Stimulated activated CD8-positive, alpha-beta memory T cell treated with anti-CD3 and anti-CD28 coated beads, Interleukin-4, amount 100 ng/mL, for 48 hours (primary cell): ENCODE measurements around the gene SELENON.

Experiments used
- DNase-seq: peaks from one replicate; pipeline ENCODE4 v3.0.0-alpha.2; 2020

SELENON gene, protein sequence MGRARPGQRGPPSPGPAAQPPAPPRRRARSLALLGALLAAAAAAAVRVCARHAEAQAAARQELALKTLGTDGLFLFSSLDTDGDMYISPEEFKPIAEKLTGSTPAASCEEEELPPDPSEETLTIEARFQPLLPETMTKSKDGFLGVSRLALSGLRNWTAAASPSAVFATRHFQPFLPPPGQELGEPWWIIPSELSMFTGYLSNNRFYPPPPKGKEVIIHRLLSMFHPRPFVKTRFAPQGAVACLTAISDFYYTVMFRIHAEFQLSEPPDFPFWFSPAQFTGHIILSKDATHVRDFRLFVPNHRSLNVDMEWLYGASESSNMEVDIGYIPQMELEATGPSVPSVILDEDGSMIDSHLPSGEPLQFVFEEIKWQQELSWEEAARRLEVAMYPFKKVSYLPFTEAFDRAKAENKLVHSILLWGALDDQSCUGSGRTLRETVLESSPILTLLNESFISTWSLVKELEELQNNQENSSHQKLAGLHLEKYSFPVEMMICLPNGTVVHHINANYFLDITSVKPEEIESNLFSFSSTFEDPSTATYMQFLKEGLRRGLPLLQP

DNA sequence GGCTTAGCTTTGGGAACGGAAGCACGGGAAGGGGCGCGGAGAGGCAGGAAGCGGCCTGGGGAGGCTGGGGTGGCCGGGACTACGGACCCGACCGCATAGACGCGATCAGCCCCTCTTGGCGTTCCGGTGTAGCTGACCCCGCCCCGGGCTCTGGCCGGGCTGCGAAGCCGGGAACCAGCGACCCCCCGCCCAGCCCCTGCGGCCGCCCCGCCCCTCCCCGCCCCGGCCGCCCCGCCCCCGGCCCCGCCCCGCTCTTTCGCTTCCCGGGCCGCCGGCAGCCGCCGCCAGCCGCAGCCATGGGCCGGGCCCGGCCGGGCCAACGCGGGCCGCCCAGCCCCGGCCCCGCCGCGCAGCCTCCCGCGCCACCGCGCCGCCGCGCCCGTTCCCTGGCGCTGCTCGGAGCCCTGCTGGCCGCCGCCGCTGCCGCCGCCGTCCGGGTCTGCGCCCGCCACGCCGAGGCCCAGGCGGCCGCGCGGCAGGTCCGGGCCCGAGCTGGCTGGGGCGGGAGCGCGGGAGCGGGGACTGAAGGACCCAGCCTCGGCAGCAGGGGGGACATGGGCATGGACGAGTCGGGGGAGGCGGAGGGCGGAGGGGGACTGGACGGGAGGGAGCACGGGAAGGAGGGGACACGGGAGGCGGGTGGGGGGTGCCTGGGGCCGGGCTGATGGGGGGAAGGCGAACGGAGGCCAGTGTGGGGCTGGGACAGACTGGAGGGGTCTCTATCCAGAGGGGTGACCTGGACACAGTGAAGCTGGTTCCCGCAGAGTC lies at the start of gene SELENON:
TSS of gene SELENON (plus strand) at position 259 of the 768 bp plus-strand sequence. CDS start at position 297, 38 bp downstream.
- peak; percentile 43 for DNase-seq

DNA sequence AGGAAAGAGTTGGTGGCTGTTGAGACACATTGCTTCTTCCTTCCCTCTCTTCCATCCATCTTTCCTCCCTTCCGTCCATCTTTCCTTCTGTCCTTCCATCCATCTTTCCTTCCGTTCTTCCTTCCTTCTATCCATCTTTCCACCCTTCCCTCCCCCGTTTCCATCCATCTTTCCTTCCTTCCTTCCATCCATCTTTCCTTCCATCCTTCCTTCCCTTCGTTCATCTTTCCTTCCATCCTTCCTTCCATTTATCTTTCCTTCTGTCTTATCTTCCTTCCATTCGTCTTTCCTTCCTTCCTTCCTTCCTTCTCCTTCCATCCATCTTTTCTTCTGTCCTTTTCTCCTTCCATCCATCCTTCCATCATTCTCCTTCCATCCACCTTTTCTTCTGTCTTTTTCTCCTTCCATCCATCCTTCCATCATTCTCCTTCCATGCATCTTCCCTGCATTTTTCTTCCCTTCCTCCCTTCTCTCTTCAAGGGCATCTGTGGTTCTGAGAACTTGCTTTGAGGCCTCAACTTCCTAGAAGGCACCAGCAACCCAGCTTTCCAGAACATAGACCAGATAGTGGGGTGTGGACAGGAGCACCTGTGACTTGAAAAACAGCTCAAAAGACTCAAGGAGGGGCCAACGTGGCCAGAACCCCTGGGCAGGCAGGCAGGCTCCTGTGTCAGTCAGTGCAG lies 48.9 kb upstream of the SELENON start:
- DNase-seq = no peak

DNA sequence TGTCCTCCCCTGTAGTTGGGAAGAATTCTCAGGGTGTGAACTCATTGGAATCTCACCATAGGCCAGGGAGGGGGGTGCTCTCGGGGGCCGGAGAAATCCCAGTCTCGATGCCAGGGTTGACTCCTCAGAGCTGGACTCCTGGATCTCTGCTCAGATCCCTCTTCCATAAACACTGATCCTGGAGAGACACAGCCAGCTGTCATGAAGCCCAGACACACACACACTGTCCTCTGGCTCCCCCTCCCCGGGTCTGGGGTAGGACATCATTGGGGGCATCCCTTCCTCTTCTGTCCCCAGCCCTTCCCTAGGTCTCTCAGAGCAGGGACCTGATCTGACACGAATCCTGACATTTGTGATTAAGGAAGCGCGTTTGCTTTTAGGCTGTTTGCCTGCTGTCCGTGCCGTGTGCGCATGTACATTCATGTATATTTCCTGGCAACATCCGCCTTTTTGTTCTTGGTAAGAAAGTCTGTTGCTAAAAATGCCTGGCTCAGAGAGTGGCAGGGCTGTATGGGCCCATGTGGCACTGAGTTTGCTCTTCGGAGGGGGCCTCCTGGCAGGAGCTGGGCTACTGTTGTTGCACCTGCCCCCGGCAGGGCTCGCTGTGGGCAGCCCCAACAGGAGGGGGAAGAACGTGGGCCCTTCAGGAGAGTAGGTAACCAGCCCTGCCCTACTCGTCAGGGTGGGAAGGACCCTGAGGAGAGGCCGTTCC lies 45.4 kb upstream of the SELENON start:
- DNase-seq = peak; percentile 34

DNA sequence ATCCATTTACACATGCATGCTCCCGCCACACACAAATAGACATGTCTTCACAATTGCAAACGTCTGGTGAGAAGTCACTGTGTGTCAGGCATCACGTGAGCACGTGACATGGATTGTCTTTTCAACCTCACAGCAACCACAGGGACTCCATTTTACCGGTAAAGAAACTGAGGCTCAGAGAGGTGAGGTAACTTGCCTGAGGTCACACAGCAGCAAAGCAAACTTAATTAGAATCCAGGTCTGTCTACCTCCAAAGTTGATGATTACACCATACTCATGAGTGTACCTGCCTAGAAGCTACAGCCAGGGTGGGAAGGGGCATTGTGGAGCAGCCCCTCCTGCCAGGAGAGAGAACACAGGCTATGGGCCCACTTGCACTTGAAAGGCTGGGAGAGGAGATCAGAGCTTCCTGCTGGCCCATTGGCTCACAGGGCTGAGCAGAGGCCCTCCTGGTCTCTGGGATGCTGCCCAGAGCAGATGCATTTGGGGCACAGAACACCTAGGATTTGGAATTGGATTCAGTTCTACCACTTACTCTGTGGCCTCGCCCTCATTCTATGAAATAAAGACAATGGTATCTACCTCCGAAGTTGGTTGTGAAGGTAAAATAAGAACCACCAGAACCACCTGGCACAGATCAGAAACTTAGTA lies 44.4 kb upstream of the SELENON start:
- no peak for DNase-seq

DNA sequence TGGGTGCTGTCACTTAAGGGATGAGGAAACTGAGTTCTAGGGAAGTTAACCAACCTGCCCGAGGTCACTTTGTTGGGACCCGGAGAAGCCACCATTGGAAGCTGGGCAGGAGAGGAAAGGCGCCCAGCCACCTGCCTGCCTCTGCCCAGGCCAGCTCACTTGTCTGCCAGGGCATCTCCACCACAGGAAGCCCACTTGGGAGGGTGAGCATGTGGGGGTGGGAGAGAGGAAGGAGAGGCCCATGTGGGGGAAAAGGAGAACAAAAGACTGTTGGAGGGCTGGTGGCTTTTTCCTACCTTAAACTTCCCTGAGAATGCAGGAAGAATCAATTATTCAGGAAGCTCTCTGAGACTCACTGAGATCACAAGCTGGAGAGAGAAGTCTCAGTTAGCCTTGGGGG lies 43.8 kb upstream of the SELENON start:
- no peak for DNase-seq

DNA sequence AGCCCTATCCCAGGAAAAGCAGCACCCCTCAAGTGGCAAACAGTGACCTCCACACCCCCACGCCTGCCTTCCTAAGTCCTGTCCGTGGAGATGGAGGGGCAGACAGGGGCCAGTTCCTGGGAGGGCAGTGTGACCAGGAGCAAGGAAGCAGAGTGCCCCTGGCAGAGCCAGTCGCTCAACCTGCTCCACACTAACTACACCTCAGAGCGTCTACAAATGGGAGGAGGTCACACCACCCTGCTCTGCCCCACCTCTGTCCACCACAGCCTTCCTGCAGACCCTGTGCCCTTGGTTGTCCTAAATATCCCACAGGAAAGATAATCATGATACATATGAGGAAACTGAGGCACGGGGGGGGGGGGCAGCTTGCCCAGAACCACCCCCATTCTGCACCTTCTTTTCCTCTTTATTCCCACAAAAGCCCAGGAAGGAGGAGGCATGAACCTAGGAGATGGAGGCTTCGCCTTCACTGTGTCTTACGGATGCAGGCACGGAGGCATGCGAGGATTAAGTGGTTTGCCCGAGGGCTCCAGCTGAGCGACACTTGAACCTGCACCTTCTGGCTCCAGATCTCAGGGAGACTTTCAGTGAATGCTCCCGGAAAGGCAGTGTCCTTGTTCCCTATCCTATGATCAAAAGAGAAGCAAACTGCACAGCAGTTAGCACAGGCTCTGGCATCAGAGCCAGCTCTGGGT lies 42.7 kb upstream of the SELENON start:
- no peak for DNase-seq

DNA sequence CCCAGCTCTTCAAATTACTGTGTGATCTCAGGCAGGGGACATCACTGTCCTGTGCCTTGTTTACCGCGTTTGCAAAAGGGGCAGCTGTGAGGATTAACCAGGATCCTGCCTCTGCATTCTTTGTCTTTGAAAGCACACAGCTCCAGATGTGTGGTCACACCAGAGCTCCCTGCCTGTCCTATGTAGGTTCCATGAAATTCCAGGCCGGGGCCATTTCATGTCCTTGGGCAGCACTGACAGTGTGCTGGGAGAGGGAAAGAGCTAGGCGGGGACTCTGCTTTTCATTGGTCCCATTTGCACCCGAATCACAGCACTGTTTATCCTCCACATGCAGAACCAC lies 42.2 kb upstream of the SELENON start:
- no peak for DNase-seq

DNA sequence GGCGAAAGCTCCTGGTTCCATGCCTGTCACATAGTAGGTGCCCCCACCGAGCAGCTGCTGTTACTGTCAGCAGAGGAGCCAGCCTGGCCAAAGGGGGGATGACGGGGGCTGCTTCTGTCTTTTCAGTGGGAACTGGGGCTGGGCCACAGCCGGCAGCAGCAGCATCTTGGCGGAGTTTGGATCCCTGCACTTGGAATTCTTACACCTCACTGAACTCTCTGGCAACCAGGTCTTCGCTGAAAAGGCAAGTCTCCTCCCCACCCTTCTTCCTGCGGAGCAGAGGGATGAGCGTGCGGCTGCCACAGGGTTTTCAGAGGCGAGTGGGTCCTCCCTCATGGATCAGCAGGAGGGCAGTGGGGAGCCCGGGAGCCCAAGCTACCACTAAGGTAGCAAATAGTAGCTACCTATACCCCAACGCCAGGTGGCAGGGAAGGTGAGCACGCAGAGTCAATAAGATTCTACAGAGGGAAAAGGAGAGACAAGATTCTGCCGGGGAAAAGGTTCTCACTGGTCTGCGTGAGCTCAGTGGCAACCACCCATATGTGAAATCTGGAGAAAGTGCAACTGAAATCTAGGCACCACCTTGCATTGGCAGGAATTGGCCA lies 41.4 kb upstream of the SELENON start:
- no peak for DNase-seq

DNA sequence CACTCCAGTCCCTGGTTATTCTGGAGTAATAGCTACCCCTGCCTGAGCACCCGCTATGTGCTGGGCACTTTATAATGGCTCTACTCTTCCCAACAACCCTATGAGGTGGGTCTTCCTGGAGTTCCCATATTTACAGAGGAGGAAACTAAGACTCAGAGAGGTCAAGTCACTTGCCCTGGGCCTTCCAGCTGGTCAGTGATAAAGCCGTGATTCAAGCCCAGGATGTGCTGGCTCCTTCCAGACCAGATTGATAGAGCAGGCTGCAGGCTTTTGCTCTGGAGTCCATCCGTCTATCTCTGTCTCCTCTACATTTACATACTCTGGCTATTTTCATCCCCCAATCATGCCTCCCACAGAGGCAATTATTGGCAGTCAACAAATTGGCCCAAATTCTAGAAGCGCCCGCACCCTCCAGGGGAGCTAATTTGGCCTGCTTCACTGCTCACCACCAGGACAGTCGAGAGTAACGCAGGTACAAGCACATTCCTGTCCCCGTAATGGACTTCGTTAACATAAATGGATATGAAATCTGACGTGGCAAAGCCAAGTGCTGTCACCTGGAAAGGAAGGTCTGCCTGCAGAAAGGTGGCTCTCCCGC lies 39.8 kb upstream of the SELENON start:
- no peak for DNase-seq

DNA sequence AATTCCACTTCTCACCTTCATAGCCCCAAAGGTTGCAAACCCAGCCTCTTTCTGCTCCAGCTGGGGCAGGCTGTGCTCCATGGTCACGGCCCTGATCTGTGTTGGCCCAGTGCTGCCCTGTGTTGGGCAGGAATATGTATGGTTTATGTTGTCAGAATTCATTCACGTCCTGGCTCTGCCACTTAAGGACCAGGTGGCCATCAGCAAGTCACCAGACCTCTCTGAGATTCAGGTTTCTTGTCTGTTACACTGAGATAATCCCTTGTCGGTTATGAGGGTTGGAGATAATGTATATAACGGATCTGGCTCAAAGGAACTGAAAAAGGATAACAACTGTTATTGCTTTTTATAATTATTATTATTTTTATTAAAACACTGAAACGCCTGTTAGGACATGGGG lies 39.1 kb upstream of the SELENON start:
- no peak for DNase-seq

DNA sequence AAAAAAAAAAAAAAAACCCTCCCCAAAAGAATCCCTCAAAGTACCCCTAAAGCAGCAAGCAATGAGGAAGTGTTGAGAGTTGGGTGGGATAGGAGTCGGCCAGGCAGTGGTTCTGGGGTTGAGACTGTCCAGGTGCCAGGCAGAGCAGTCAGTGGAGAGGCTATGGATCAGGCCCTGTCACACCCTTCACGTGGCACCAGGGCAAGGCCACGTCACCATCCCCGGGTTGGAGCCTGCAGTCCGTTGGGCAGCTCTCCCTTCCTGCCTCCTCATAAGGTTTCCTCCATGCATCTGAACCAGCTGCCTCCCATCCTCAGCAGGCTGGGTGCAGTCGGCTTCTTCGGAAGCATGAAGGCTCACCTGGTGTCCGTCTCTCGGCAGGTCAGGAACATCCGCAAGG lies 36.5 kb upstream of the SELENON start:
- no peak for DNase-seq

DNA sequence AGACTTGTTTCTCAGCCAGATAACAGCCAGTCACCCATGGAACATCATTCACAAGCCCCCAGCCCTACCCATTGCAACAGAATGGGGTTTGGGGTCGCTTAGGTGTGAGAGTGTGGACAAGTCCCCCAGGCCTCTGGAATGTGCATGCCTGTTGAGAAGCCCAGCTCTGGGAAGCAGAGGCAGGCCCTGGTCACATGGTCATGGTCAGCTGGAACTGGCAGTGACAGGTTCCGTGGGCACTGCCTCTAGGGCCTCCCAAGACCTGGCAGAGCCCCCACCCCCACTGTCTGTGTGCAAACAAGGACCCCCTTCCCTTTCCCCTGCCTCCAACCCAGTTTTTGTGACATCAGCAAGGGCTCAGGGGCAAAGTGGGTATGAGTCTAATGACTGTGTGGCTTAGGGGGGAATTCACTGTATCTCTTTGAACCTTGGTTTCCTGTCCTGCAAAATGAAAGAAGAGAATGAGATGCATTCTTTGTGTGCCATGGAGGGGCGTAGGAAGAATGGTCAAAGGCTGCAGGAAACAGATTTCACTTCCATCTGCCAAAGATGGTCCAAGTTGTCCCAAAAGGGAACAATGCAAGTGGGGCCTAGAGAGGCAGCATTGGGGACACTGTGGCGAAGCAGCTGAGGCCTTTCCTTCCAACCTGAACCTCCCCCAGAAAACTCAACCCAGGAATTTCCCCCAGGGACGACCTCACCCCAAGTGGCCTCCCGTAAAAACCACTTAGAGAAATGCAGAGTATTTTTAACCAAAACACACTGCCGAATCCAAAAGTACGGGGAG lies 34.7 kb upstream of the SELENON start:
- DNase-seq = no peak

DNA sequence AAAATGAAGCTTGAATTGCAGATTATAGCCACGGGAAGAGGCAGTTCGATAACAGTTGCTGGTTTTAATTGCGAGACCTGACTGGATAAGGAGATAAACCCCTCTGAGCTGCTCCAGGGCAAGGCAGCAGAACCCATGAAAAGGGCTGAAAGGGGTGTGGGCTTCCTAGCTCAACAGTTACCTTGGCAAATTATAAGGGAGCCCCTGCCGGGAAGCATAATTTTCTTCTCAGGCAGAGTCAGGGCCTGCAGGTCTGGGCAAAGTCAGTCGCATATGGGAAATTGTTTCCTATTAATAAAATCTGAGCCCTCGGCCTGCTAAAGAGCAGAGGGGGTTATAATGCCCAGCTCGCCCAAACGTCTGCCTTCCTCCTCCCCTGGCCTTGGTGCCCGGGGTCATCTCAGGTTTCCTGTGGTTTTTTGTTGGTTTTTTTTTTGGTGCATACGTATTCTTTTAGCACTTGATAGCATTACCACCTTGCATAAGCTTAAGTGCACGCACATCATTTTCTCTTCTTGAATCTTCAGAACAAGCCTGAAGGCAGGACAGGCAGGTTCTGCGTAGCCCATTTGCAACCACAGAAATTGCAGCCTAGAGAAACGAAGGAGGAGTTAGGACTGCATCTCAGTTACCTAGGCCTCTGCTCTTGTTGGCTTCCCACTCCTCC lies 33.9 kb upstream of the SELENON start:
- no peak for DNase-seq

DNA sequence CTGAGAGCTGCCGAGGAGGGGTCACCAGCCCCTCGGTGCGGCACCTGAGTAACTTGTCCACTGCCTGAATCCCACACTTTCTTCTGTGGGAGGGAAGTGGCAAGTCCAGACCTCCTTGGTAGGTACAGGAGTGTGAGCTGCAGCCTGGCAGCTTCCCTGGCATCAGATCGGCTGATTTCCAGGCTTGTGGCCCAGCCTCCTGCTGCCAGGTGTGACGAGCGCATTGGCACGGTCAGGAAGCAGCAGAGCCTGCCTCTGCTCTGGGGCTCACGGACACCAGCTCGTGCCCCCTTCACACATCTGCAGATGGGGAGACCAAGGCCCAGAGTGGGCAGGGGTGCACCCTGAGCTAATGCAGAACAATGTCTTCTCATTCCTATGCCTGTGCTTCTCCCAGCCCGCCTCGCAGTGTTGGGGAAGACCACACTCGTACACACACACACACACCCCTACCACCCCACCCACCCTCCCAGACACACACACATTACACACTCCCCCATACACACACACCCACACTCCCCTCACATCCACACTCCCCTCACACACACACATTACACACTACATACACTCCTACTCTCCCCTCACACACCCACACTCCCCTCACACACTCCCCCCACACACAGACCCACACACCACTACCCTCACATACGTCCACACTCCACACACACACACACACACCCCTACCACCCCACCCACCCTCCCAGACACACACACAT lies 33.1 kb upstream of the SELENON start:
- no peak for DNase-seq

DNA sequence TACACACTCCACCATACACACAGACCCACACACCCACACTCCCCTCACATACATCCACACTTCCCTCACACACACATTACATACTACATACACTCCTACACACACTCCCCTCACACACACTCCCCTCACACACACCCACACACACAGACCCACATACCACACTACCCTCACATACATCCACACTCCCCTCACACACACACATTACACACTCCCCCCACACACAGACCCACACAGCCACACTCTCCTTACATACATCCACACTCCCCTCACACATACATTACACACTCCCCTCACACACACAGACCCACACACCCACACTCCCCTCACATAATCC lies 32.6 kb upstream of the SELENON start:
- DNase-seq = no peak

DNA sequence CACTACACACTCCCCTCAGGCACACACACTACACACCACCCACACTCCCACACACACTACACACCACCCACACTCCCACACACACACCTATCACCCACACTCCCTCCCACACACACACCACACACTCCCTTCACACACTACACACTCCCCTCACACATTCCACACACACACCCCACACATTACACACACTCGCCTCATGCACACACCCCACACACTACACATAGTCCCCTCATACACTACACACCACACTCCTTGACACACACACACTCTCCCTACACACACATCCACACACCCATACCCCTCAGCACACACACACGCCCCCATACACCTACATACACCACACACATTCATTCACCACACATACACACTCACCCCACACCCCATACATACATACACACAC lies 31.0 kb upstream of the SELENON start:
- DNase-seq = no peak

DNA sequence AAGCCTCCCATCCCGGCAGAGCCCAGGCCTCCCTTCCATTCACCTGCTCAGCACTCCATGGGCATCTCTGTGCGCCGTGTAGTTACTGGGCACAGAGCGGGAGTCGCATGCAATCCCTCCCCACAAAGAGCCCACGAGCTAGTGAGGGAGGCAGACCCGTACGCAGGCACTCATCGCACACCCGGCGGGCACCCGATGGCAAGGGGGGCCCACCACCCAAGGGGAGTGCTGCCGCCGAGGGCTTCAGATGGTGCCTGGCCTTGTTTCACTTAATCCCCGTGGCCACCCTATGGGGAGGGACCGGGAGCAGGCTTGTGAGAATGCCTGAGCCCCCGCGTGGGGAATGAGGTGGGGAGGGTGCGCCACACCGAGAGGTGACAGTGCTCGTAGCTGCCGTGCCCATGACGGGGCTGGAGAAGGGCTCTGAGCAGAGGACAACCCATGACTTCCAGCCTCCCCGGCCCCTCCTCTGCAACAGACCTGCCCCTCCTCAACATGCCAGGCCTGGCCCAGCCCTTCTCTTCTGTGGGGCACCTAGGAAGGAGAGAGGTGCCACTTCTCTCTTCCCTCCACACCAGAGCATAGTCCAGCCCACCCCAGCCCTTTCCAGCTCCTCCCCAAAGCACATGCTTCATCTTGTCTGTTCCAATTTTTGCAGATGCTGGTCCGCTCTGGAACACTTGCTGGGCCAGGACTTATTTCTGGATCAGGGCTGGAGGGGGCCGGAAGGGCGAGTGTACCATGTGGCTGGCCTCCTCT lies 30.2 kb upstream of the SELENON start:
- no peak for DNase-seq
